ENCODE measurements around the gene RUFY4. TPM values are rescaled to one million over a fixed set of nuclear protein-coding genes. Genes with fewer than 3 reads are reported as not detected.
"Not testable (repeated sequence)": the region's sequence is repeated elsewhere in the genome, so short reads cannot be mapped to it uniquely, and the experiment has no call there.

The RUFY4 gene
- total and polyA plus RNA-seq, 2 donors (not counting 3 experiments of a cell fraction or from before 2014, with no cell fraction given), result not detected

DNA sequence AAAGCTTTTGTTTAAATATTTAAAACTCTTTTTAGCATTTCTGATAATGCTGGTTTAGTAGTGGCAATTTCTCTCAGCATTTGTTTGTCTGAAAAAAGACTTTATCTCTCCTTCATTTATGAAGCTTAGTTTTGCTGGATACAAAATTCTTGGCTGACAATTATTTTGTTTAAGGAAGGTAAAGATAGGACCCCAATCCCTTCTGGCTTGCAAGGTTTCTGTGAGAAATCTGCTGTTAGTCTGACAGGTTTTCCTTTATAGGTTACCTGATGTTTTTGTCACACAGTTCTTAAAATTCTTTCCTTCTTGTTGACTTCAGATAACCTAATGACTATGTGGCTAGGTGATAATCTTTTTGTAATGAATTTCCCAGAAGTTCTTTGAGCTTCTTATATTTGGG, 53.2 kb downstream of the RUFY4 start:
- BruUV-seq (replicated peaks); intact Hi-C loops (cut with micrococcal nuclease); H3K4me2 ChIP-seq (ENCODE audit: insufficient read depth, low read length); H3K4me3 ChIP-seq (replicated peaks in 1 of 3; ENCODE audit: insufficient read depth in 1 of 3, low read depth in 1 of 3, low read length in 3 of 3); H4K20me1 ChIP-seq (replicated peaks; ENCODE audit: control insufficient read depth, extremely low read depth, insufficient read depth, low read length); DNase-seq (ENCODE audit: low read depth, low spot score); H2AFZ ChIP-seq (ENCODE audit: low read depth, low read length); H3K27me3 ChIP-seq (ENCODE audit: control insufficient read depth in 2 of 2, insufficient read depth in 2 of 2, low read length in 2 of 2); H3K4me1 ChIP-seq (ENCODE audit: control insufficient read depth, extremely low read depth, insufficient read depth, low read length); FAIRE-seq; H3K9ac ChIP-seq (replicated peaks; ENCODE audit: extremely low read depth, insufficient read depth, low read length); POLR2A ChIA-PET; H3K27ac ChIP-seq (ENCODE audit: insufficient read depth, low read depth, low read length); dilution Hi-C loops (cut with MboI; ENCODE audit: extremely low pct_ligation_motif_present, low sequenced_read_pairs); H3K9me1 ChIP-seq (replicated peaks; ENCODE audit: control insufficient read depth, extremely low read depth, insufficient read depth, low read length); H3K79me2 ChIP-seq (ENCODE audit: control insufficient read depth, insufficient read depth, low read length); H3K9me3 ChIP-seq (replicated peaks; ENCODE audit: control insufficient read depth, insufficient read depth, low read length); H3K36me3 ChIP-seq (ENCODE audit: control insufficient read depth in 2 of 2, extremely low read depth in 1 of 2, insufficient read depth in 2 of 2, low read length in 2 of 2): not testable (repeated sequence)
- CTCF ChIA-PET, result interaction anchor here (1.0 kb wide), 1 partner anchor 11 kb away, joined by 4 read pairs; no protein-coding TSS in a partner anchor

DNA sequence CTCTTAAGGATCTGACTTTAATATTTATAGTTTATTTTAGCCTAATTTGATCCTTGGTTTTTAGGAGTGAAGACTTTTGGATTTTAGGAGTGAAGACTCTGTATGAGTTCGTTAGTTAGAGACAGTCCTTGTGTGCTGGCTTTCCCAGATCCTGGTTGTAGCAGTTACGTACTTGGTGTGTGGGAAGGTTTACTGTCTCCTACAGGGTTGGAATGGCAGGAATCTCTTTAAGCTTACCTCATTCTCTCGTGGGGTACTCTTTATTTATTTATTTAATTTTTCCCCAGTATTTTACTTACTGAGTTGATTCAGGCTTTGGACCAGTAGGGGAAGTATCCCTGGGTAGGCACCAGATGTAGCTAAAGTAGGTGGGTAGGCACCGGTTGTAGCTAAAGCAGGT, 54.9 kb downstream of the RUFY4 start:
- no peaks in the 10 kb centered on the region for H3K9me3 ChIP-seq (replicated peaks; ENCODE audit: control insufficient read depth, insufficient read depth, low read length)
- TF ChIP-seq POLR2A (IDR thresholded peaks at IDR 0.05; ENCODE audit: low read depth, low read length) (no peak), GATA2 (IDR thresholded peaks at IDR 0.05; ENCODE audit: insufficient read depth, insufficient read length, low read depth, low read length) (no peak), MYC (IDR thresholded peaks at IDR 0.05; ENCODE audit: low read depth, low read length) (no peak), POLR2AphosphoS5 (IDR thresholded peaks at IDR 0.05; ENCODE audit: insufficient read depth, low read depth, low read length) (no peak), EZH2 (IDR thresholded peaks at IDR 0.05; ENCODE audit: borderline replicate concordance, low read depth, low read length, severe bottlenecking) (no peak), FOS (IDR thresholded peaks at IDR 0.05; ENCODE audit: borderline replicate concordance, insufficient read depth, low read length) (no peak), JUN (IDR thresholded peaks at IDR 0.05; ENCODE audit: borderline replicate concordance, insufficient read depth, insufficient read length, low read depth) (no peak)
- TF ChIP-seq, protein P1, sequence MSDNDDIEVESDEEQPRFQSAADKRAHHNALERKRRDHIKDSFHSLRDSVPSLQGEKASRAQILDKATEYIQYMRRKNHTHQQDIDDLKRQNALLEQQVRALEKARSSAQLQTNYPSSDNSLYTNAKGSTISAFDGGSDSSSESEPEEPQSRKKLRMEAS (IDR thresholded peaks at IDR 0.05; ENCODE audit: insufficient read depth, insufficient read length), result no peak
- TF ChIP-seq, protein P2, sequence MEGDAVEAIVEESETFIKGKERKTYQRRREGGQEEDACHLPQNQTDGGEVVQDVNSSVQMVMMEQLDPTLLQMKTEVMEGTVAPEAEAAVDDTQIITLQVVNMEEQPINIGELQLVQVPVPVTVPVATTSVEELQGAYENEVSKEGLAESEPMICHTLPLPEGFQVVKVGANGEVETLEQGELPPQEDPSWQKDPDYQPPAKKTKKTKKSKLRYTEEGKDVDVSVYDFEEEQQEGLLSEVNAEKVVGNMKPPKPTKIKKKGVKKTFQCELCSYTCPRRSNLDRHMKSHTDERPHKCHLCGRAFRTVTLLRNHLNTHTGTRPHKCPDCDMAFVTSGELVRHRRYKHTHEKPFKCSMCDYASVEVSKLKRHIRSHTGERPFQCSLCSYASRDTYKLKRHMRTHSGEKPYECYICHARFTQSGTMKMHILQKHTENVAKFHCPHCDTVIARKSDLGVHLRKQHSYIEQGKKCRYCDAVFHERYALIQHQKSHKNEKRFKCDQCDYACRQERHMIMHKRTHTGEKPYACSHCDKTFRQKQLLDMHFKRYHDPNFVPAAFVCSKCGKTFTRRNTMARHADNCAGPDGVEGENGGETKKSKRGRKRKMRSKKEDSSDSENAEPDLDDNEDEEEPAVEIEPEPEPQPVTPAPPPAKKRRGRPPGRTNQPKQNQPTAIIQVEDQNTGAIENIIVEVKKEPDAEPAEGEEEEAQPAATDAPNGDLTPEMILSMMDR (IDR thresholded peaks at IDR 0.05; ENCODE audit: extremely low read depth in 1 of 2, insufficient read depth in 1 of 2, low read depth in 1 of 2, low read length in 2 of 2), result no peak
- no peak overlapping the region for H3K4me3 ChIP-seq (replicated peaks in 1 of 3; ENCODE audit: insufficient read depth in 1 of 3, low read depth in 1 of 3, low read length in 3 of 3)
- no peaks in the 10 kb centered on the region for H3K36me3 ChIP-seq (ENCODE audit: control insufficient read depth in 2 of 2, extremely low read depth in 1 of 2, insufficient read depth in 2 of 2, low read length in 2 of 2)
- no peaks in the 10 kb centered on the region for H3K9me1 ChIP-seq (replicated peaks; ENCODE audit: control insufficient read depth, extremely low read depth, insufficient read depth, low read length)
- intact Hi-C loops (cut with micrococcal nuclease), result no loop called here
- POLR2A ChIA-PET, result no interaction called here
- dilution Hi-C loops (cut with MboI; ENCODE audit: extremely low pct_ligation_motif_present, low sequenced_read_pairs), result no loop called here
- H2AFZ ChIP-seq (ENCODE audit: low read depth, low read length), result no peak overlapping the region
- DNase-seq (ENCODE audit: low read depth, low spot score), result no peak
- no peaks in the 10 kb centered on the region for H3K27me3 ChIP-seq (ENCODE audit: control insufficient read depth in 2 of 2, insufficient read depth in 2 of 2, low read length in 2 of 2)
- no peaks in the 10 kb centered on the region for H3K4me1 ChIP-seq (ENCODE audit: control insufficient read depth, extremely low read depth, insufficient read depth, low read length)
- CTCF ChIA-PET, result no interaction called here
- no peak overlapping the region for H3K27ac ChIP-seq (ENCODE audit: insufficient read depth, low read depth, low read length)
- H3K79me2 ChIP-seq (ENCODE audit: control insufficient read depth, insufficient read depth, low read length), result no peaks in the 10 kb centered on the region
- BruUV-seq (replicated peaks), result no TSS peak
- H3K4me2 ChIP-seq (ENCODE audit: insufficient read depth, low read length), result no peak overlapping the region
- no peak for FAIRE-seq
- H3K9ac ChIP-seq (replicated peaks; ENCODE audit: extremely low read depth, insufficient read depth, low read length), result no peak overlapping the region
- H4K20me1 ChIP-seq (replicated peaks; ENCODE audit: control insufficient read depth, extremely low read depth, insufficient read depth, low read length), result no peaks in the 10 kb centered on the region

All from endothelial cell of umbilical vein (primary cell).